ENCODE results near the gene TNFRSF8. TPM values are rescaled to one million over a fixed set of nuclear protein-coding genes. Genes with fewer than 3 reads are reported as not detected.
"Not testable (repeated sequence)": the region's sequence is repeated elsewhere in the genome, so short reads cannot be mapped to it uniquely, and the experiment has no call there.

Gene TNFRSF8
- total RNA-seq, 2 experiments from 2014 or later = 31.1 to 33.2 TPM

DNA sequence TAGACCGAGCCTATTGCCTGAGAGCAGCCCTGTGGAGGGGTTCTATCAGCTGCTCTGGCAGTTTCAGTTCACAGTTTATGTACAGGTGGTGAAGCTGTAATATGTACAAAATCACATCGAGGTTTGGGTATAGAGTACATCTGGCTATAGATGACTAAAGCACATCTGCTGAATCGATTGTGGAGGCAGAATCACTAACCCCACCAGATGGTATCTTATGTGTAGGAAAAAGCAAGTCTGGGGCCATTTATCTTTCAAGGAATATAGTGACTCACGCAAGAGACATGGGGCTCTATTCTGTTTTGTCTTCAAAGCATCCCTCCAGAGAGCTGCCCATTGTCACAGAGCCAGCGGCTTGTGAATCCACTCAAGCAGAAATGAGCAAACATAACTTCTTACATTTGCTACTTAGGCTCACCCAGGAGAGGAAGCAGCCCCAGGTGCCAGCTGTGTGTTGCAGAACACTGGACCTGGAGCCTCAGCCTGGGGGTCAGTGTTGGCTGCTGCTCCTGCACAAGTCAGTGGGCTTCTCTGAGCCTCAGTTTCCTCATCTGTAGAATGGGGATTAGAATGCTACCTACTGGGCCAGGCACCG is 22.5 kb upstream of the TNFRSF8 start:
- Mint-ChIP-seq H3K4me3 (no peak overlapping the region), H3K27me3 (peaks cover 3% of the 10 kb centered on the region), H3K9me3 (no peaks in the 10 kb centered on the region), H3K4me1 (ENCODE audit: low read depth) (peaks cover 43% of the 10 kb centered on the region), H3K27ac (peak overlapping the region; percentile 46), H3K36me3 (no peaks in the 10 kb centered on the region)
- POLR2A ChIA-PET = interaction anchor here (0.6 to 3.7 kb wide), 9 partner anchors 14 to 132 kb away, joined by 3 to 25 read pairs (median 4); partner anchors contain the start of genes MIIP and TNFRSF8
- intact Hi-C loops (cut with micrococcal nuclease) = loop anchor here (1.0 to 10.0 kb wide), 2 partner anchors 28 to 136 kb away; no protein-coding TSS in a partner anchor
- CTCF ChIA-PET = interaction anchor here (1.0 to 4.7 kb wide), 5 partner anchors 10 to 39 kb away, joined by 3 to 25 read pairs (median 4); partner anchors contain the start of gene TNFRSF8
- DNase-seq = peak; percentile 66

GRCh38 chr1:12044187-12044877 is 18.8 kb upstream of the TNFRSF8 start:
- H3K36me3 Mint-ChIP-seq, H3K27me3 Mint-ChIP-seq, H3K9me3 Mint-ChIP-seq, H3K4me3 Mint-ChIP-seq: not testable (repeated sequence)
- ChIA-PET POLR2A (interaction anchor here (1.0 to 4.8 kb wide), 6 partner anchors 10 to 136 kb away, joined by 3 to 49 read pairs (median 5); partner anchors contain the start of gene TNFRSF8), CTCF (interaction anchor here (0.6 to 1.5 kb wide), 6 partner anchors 13 to 80 kb away, joined by 3 to 7 read pairs (median 3); no protein-coding TSS in a partner anchor)
- peak overlapping the region; percentile 61 for H3K27ac Mint-ChIP-seq
- intact Hi-C loops (cut with micrococcal nuclease) = loop anchor here (1.0 to 10.0 kb wide), 2 partner anchors 8 to 140 kb away; no protein-coding TSS in a partner anchor
- peak; percentile 70 for DNase-seq
- peaks cover 33% of the 10 kb centered on the region for H3K4me1 Mint-ChIP-seq (ENCODE audit: low read depth)

- no peaks in the 10 kb centered on the region for H3K9me3 Mint-ChIP-seq
- no peak for DNase-seq
- ChIA-PET POLR2A (interaction anchor here (1.2 to 4.8 kb wide), 8 partner anchors 10 to 138 kb away, joined by 3 to 49 read pairs (median 8); partner anchors contain the start of genes MIIP and TNFRSF8), CTCF (interaction anchor here (0.6 to 3.2 kb wide), 5 partner anchors 9 to 226 kb away, joined by 3 to 18 read pairs (median 4); partner anchors contain the start of gene TNFRSF8)
- no peaks in the 10 kb centered on the region for H3K36me3 Mint-ChIP-seq
- intact Hi-C loops (cut with micrococcal nuclease) = loop anchor here (1.0 to 10.0 kb wide), 5 partner anchors 10 to 142 kb away; no protein-coding TSS in a partner anchor
- H3K4me1 Mint-ChIP-seq (ENCODE audit: low read depth) = peaks cover 20% of the 10 kb centered on the region
- no peak overlapping the region for H3K4me3 Mint-ChIP-seq
- peaks cover 7% of the 10 kb centered on the region for H3K27me3 Mint-ChIP-seq
- no peak overlapping the region for H3K27ac Mint-ChIP-seq
Measured at GRCh38 chr1:12046749-12047119, 16.4 kb upstream of the TNFRSF8 start.

DNA sequence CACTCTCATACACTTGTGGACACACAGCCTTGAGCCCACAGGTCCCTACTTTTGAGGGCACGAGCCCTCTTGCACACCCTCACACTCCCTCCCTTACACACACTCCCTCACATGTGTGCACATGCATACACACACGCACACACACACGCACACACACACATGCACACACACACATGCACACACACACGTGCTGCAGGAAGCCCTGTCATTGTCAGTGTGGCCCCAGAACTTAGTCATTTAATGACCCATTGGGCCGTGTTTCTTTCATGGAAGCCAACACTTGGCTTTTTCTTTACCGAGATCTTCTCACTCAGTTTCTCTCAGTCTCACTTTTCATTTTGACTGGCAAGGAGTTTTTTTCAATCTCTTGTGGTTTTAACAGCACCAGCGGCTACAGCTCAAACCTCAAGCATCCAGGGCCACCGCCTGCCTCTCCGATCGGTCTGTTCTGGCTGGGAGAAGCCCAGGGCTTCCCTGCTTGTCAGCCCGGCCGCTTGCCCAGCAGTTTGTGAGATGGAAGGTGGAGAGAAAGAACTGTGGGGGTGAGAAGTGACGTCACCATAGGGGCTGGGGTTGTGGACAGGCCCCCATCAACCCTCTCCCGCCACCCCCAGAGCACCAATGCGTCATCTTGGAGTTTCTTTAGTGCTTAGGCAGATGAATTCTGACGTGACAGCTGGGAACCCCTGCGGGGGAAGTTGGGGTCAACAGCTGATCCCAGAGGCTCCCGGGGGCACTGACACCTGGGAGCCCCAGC is 15.8 kb upstream of the TNFRSF8 start:
- ChIA-PET POLR2A (interaction anchor here (0.6 to 4.8 kb wide), 10 partner anchors 10 to 1082 kb away, joined by 3 to 49 read pairs (median 6); partner anchors contain the start of genes MIIP and TNFRSF8), CTCF (interaction anchor here (1.0 to 3.2 kb wide), 5 partner anchors 8 to 138 kb away, joined by 3 to 18 read pairs (median 4); partner anchors contain the start of gene TNFRSF8)
- Mint-ChIP-seq H3K4me3 (no peak overlapping the region), H3K36me3 (no peaks in the 10 kb centered on the region), H3K4me1 (ENCODE audit: low read depth) (peaks cover 26% of the 10 kb centered on the region), H3K9me3 (no peaks in the 10 kb centered on the region), H3K27me3 (peaks cover 7% of the 10 kb centered on the region), H3K27ac (no peak overlapping the region)
- intact Hi-C loops (cut with micrococcal nuclease) = loop anchor here (1.0 to 10.0 kb wide), 5 partner anchors 9 to 142 kb away; no protein-coding TSS in a partner anchor
- DNase-seq = peak; percentile 85

DNA sequence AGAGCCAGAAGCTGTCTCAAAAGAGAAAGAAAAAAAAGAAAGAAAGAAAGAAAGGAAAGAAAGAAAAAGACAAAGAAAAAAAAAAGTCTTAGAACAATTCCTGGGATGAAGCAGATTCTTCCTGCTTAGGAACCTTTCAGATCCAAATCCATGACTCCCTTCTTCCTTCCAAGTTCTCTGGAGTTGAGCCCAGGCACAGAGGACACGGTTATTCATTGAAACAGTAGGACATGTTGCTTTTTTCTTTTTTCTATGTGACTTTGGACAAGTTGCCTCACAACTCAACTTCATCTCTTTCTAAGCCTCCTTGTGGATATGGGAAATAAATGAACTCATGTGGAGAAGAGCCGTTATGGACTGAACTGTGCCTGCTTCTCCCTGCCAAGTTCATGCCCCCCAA is 14.7 kb upstream of the TNFRSF8 start:
- H3K27me3 Mint-ChIP-seq = peaks cover 7% of the 10 kb centered on the region
- CTCF ChIA-PET = interaction anchor here (1.0 to 3.2 kb wide), 2 partner anchors 9 to 31 kb away, joined by 3 to 18 read pairs; no protein-coding TSS in a partner anchor
- no peak for DNase-seq
- H3K4me1 Mint-ChIP-seq (ENCODE audit: low read depth) = peaks cover 35% of the 10 kb centered on the region
- no peak overlapping the region for H3K27ac Mint-ChIP-seq
- no peak overlapping the region for H3K4me3 Mint-ChIP-seq
- H3K9me3 Mint-ChIP-seq = no peaks in the 10 kb centered on the region
- no peaks in the 10 kb centered on the region for H3K36me3 Mint-ChIP-seq
- intact Hi-C loops (cut with micrococcal nuclease) = loop anchor here (10.0 kb wide), 1 partner anchor 144 kb away; no protein-coding TSS in a partner anchor
- POLR2A ChIA-PET = interaction anchor here (1.4 to 4.8 kb wide), 6 partner anchors 9 to 140 kb away, joined by 5 to 49 read pairs (median 15); partner anchors contain the start of gene TNFRSF8

DNA sequence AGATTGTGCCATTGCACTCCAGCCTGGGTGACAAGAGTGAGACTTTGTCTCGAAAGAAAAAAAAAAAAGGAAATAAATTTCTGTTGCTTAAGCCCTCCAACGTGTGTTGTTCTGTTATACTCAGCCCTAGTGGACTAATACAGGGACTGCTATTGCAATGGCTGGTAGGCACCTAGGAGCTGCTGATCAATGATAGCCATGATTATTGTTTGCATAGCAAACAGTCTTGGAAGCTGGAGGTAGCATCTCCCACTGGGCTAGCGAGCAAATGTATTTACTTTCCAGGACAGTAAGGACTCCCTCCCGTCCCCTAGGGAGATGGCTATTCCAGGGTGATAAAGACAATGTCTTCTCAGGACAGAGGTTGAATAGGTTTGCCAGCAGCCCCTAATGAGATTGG is 13.5 kb upstream of the TNFRSF8 start:
- ChIA-PET CTCF (interaction anchor here (0.6 to 1.1 kb wide), 2 partner anchors 12 to 30 kb away, joined by 3 to 4 read pairs; no protein-coding TSS in a partner anchor), POLR2A (interaction anchor here (1.4 kb wide), 1 partner anchor 18 kb away, joined by 5 read pairs; no protein-coding TSS in a partner anchor)
- no peaks in the 10 kb centered on the region for H3K36me3 Mint-ChIP-seq
- intact Hi-C loops (cut with micrococcal nuclease) = loop anchor here (10.0 kb wide), 1 partner anchor 145 kb away; no protein-coding TSS in a partner anchor
- no peak overlapping the region for H3K4me3 Mint-ChIP-seq
- H3K4me1 Mint-ChIP-seq (ENCODE audit: low read depth) = peaks cover 39% of the 10 kb centered on the region
- peaks cover 4% of the 10 kb centered on the region for H3K27me3 Mint-ChIP-seq
- no peak for DNase-seq
- no peaks in the 10 kb centered on the region for H3K9me3 Mint-ChIP-seq
- H3K27ac Mint-ChIP-seq = no peak overlapping the region

DNA sequence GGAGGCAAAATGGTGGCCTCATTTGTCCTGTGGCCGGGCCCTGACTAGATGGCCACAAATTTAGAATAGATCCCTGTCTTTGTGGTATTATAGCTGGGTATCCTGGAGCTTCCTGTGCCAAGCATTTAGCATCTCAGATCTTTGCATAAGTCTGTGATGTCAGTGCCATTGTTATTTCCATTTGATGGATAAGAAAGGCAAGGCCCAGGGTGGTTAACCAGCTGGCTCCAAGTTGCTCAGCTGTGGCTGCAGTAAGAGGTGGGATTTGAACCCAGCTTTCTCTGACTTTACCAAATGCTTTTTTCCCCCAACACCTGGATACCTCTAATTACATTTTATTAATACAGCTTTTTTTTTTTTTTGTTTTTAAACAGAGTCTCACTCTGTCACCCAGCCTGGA is 11.7 kb upstream of the TNFRSF8 start:
- ChIA-PET CTCF (interaction anchor here (0.8 to 2.6 kb wide), 4 partner anchors 11 to 73 kb away, joined by 3 to 18 read pairs (median 6); no protein-coding TSS in a partner anchor), POLR2A (interaction anchor here (0.8 to 2.5 kb wide), 4 partner anchors 8 to 143 kb away, joined by 3 to 18 read pairs (median 12); no protein-coding TSS in a partner anchor)
- Mint-ChIP-seq H3K4me3 (no peak overlapping the region), H3K36me3 (no peaks in the 10 kb centered on the region), H3K4me1 (ENCODE audit: low read depth) (peaks cover 43% of the 10 kb centered on the region), H3K27ac (peak overlapping the region; percentile 33), H3K9me3 (no peaks in the 10 kb centered on the region), H3K27me3 (peaks cover 8% of the 10 kb centered on the region)
- intact Hi-C loops (cut with micrococcal nuclease) = no loop called here
- DNase-seq = no peak

- ChIA-PET CTCF (interaction anchor here (0.8 to 2.6 kb wide), 4 partner anchors 12 to 73 kb away, joined by 3 to 18 read pairs (median 6); no protein-coding TSS in a partner anchor), POLR2A (interaction anchor here (1.1 to 2.5 kb wide), 4 partner anchors 11 to 143 kb away, joined by 4 to 18 read pairs (median 12); partner anchors contain the start of gene TNFRSF8)
- intact Hi-C loops (cut with micrococcal nuclease) = loop anchor here (1.0 kb wide), 2 partner anchors 8 to 105 kb away; no protein-coding TSS in a partner anchor
- peak; percentile 80 for DNase-seq
- no peaks in the 10 kb centered on the region for H3K36me3 Mint-ChIP-seq
- peak overlapping the region; percentile 49 for H3K27ac Mint-ChIP-seq
- H3K27me3 Mint-ChIP-seq = peaks cover 8% of the 10 kb centered on the region
- no peak overlapping the region for H3K4me3 Mint-ChIP-seq
- H3K4me1 Mint-ChIP-seq (ENCODE audit: low read depth) = peaks cover 50% of the 10 kb centered on the region
- H3K9me3 Mint-ChIP-seq = no peaks in the 10 kb centered on the region
Measured at GRCh38 chr1:12052008-12052573, 11.0 kb upstream of the TNFRSF8 start.

DNA sequence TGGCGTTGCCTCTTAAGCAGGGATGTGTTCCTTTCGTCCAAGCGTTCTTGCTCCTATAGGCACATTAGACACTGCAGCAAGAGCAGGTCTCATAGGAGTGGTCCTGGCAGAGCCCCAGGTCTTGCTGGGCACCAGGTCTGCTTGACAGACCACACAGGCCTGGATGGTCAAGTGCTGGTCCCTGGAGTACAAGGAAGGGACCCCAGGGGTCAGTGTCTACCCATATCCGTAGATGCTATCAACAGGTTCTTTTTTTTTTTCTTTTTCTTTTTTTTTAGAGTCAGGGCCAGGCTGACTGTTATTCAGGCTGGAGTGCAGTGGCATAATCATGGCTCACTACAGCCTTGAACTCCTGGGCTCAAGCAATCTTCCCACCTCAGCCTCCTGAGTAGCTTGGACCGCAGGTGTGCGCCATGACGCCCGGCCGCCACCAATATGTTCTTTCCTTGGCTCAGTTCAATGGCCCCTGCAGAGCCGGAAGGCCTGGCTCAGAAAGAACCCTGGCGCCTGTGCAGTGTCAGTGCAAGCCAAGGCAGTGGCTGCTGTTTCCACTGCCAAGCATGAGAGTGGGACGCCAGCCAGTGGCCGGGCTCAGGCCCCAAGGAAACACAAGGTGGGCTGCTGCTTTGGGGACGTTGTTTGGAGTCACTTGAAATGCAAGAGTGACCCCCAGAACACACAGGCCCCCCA is 10.0 kb upstream of the TNFRSF8 start:
- H3K4me3 Mint-ChIP-seq = no peak overlapping the region

More for the DNA sequence above, 10.0 kb upstream of the TNFRSF8 start:
- Mint-ChIP-seq H3K27me3 (peaks cover 8% of the 10 kb centered on the region), H3K27ac (no peak overlapping the region), H3K9me3 (no peaks in the 10 kb centered on the region), H3K36me3 (peaks cover 1% of the 10 kb centered on the region), H3K4me1 (ENCODE audit: low read depth) (peaks cover 61% of the 10 kb centered on the region)
- no peak for DNase-seq
- intact Hi-C loops (cut with micrococcal nuclease) = loop anchor here (1.0 kb wide), 2 partner anchors 9 to 104 kb away; no protein-coding TSS in a partner anchor
- ChIA-PET CTCF (interaction anchor here (1.2 kb wide), 1 partner anchor 14 kb away, joined by 3 read pairs; no protein-coding TSS in a partner anchor), POLR2A (interaction anchor here (1.9 to 2.5 kb wide), 2 partner anchors 15 to 144 kb away, joined by 16 to 18 read pairs; no protein-coding TSS in a partner anchor)
